ENCODE data around the gene BIN1.
A peak's percentile ranks its signal among the peaks of the same experiment; 100 is the strongest.

- peak; percentile 58 for TF ChIP-seq CTCF (conservative IDR thresholded peaks at IDR 0.05; ENCODE audit: low read depth, low read length)
- TF ChIP-seq EZH2 (IDR thresholded peaks at IDR 0.05; ENCODE audit: low read length, unreplicated experiment), result no peak
Observed at GRCh38 chr2:127027715-127028114, 79.2 kb downstream of the BIN1 start.
